HCT116 (cell line): Measurements from ENCODE around the gene XYLT1. TPM values are rescaled to one million over a fixed set of nuclear protein-coding genes. Genes with fewer than 3 reads are reported as not detected.

Experiments
- ATAC-seq: fragments of 200-7000 bp; cut with Tn5 transposase; 2 replicates; pipeline ENCODE4 v1.9.1; 2020; ENCODE audit warnings: mild to moderate bottlenecking, moderate library complexity
- BruUV-seq: library from RNA; stranded (reverse); fragments of 400-500 nt; replicated peaks from 2 replicates; lab custom pipeline; 2021; lab: Mats Ljungman, UMichigan
- CTCF ChIA-PET: fragments of 300-600 bp; sonication (Branson Sonifier 250); formaldehyde crosslinking; loops from one replicate; lab custom pipeline; 2021; ENCODE audit warnings: antibody characterized with exemption; lab: Charles Lee
- POLR2A ChIA-PET: fragments of 300-600, 350-600 bp; sonication (Branson Sonifier 250); formaldehyde crosslinking; loops from one replicate; lab custom pipeline; 2021; ENCODE audit warnings: antibody characterized with exemption; lab: Charles Lee
- RAD21 ChIA-PET, 2 experiments: fragments of 300-600 bp; sonication (Branson Sonifier 250); formaldehyde crosslinking; loops; one replicate each; lab custom pipeline; 2023; ENCODE audit warnings: low total read pairs in 2 of 2; ENCODE audit not compliant: uncharacterized antibody in 2 of 2, unreplicated experiment in 2 of 2, low non-redundant PET in 1 of 2; lab: Charles Lee
- DNase-seq: peaks from one replicate; pipeline ENCODE4 v3.0.0-alpha.2; 2010; ENCODE audit warnings: low read depth, low spot score
- H2AFZ ChIP-seq: fragments of 200-600 bp; shearing (Covaris generic), sonication (generic); 2 replicates; pipeline ENCODE4 v1.6.1; 2017; ENCODE audit warnings: low read depth, mixed run types, mixed read lengths, antibody characterized with exemption, low read length; ENCODE audit not compliant: poor library complexity, severe bottlenecking
- H3K27ac ChIP-seq: 2 replicates; pipeline ENCODE4 v1.5.1; 2012; ENCODE audit warnings: low read depth, low read length
- H3K27me3 ChIP-seq: fragments of 200-600 bp; sonication (generic); 2 replicates; pipeline ENCODE4 v1.6.1; 2016; ENCODE audit warnings: mixed run types, low read length, mixed read lengths; ENCODE audit not compliant: insufficient read depth
- H3K36me3 ChIP-seq, 2 experiments: fragments of 200-500 bp in 1 of 2; fragments of 200-600 bp in 1 of 2; sonication (Bioruptor generic) in 1 of 2; sonication (generic) in 1 of 2; 2 replicates each; pipeline versions ENCODE4 v1.5.1 to v1.6.1; 2014 to 2016; ENCODE audit warnings: low read length in 2 of 2, inconsistent platforms in 1 of 2, mixed read lengths in 1 of 2, mixed run types in 1 of 2; ENCODE audit not compliant: insufficient read depth in 2 of 2, control insufficient read depth in 1 of 2
- H3K4me1 ChIP-seq, 2 experiments: fragments of 200-600 bp in 1 of 2; sonication (generic) in 1 of 2; 2 replicates each; pipeline versions ENCODE4 v1.5.1 to v1.6.1; 2012 to 2017; ENCODE audit warnings: low read length in 2 of 2, inconsistent platforms in 1 of 2, mild to moderate bottlenecking in 1 of 2, mixed read lengths in 1 of 2, mixed run types in 1 of 2, moderate library complexity in 1 of 2; ENCODE audit not compliant: insufficient read depth in 2 of 2, control insufficient read depth in 1 of 2
- H3K4me2 ChIP-seq: fragments of 200-600 bp; sonication (generic); 2 replicates; pipeline ENCODE4 v1.6.1; 2017; ENCODE audit warnings: mixed run types, low read length, mixed read lengths
- H3K4me3 ChIP-seq, 2 experiments: fragments of 200-600 bp in 1 of 2; sonication (generic) in 1 of 2; replicated peaks in 1 of 2; 2 replicates each; pipeline ENCODE4 v1.5.1; 2011 to 2016; ENCODE audit warnings: low read length in 2 of 2, control low read depth in 1 of 2, low read depth in 1 of 2, mild to moderate bottlenecking in 1 of 2, mixed read lengths in 1 of 2, mixed run types in 1 of 2
- H3K79me2 ChIP-seq: fragments of 200-600 bp; sonication (generic); 2 replicates; pipeline ENCODE4 v1.6.1; 2017; ENCODE audit warnings: mild to moderate bottlenecking, mixed run types, low read length, moderate library complexity, mixed read lengths; ENCODE audit not compliant: insufficient read depth
- H3K9ac ChIP-seq: fragments of 200-600 bp; sonication (generic); 2 replicates; pipeline ENCODE4 v1.6.1; 2016; ENCODE audit warnings: low read length, mixed read lengths
- H3K9me2 ChIP-seq: fragments of 200-600 bp; sonication (generic), shearing (Covaris generic); 2 replicates; pipeline ENCODE4 v1.6.1; 2017; ENCODE audit warnings: mixed run types, mild to moderate bottlenecking, moderate library complexity; ENCODE audit not compliant: insufficient read depth
- H3K9me3 ChIP-seq, 2 experiments: fragments of 200-500 bp in 1 of 2; fragments of 200-600 bp in 1 of 2; sonication (Bioruptor generic) in 1 of 2; sonication (generic) in 1 of 2; 2 replicates each; pipeline ENCODE4 v1.6.1; 2014 to 2017; ENCODE audit warnings: low read length in 2 of 2, mixed read lengths in 2 of 2, inconsistent platforms in 1 of 2, low read depth in 1 of 2, mild to moderate bottlenecking in 1 of 2, mixed run types in 1 of 2, moderate library complexity in 1 of 2; ENCODE audit not compliant: control insufficient read depth in 1 of 2, insufficient read depth in 1 of 2
- H4K20me1 ChIP-seq: fragments of 200-600 bp; sonication (generic), shearing (Covaris generic); 2 replicates; pipeline ENCODE4 v1.6.1; 2017; ENCODE audit warnings: mixed run types, mild to moderate bottlenecking, moderate library complexity; ENCODE audit not compliant: insufficient read depth
- EGR1 ChIP-seq: IDR thresholded peaks from 2 replicates; pipeline ENCODE4 v1.6.1; 2012; ENCODE audit warnings: low read depth
- EZH2 ChIP-seq: fragments of 200-600 bp; sonication (generic); IDR thresholded peaks from 2 replicates; pipeline ENCODE4 v1.6.1; 2017; ENCODE audit warnings: antibody characterized with exemption, mixed run types
- EZH2phosphoT487 ChIP-seq: fragments of 200-600 bp; IDR thresholded peaks from 2 replicates; pipeline ENCODE4 v1.6.1; 2018; ENCODE audit warnings: antibody characterized with exemption, borderline replicate concordance
- JUND ChIP-seq: IDR thresholded peaks from 2 replicates; pipeline ENCODE4 v1.6.1; 2012
- MAX ChIP-seq: IDR thresholded peaks from 2 replicates; pipeline ENCODE4 v1.6.1; 2012
- POLR2A ChIP-seq: IDR thresholded peaks from 2 replicates; pipeline ENCODE4 v1.7.0; 2011; ENCODE audit warnings: borderline replicate concordance; ENCODE audit not compliant: insufficient read depth, insufficient read length; ENCODE audit errors: extremely low read depth
- POLR2AphosphoS5 ChIP-seq: IDR thresholded peaks from 2 replicates; pipeline ENCODE4 v1.6.1; 2011; ENCODE audit warnings: mild to moderate bottlenecking, low read depth, low read length, moderate library complexity
- REST ChIP-seq: IDR thresholded peaks from 2 replicates; pipeline ENCODE4 v1.6.1; 2012; ENCODE audit warnings: low read depth
- SIN3A ChIP-seq: IDR thresholded peaks from 2 replicates; pipeline ENCODE4 v1.6.1; 2012; ENCODE audit warnings: low read depth
- SRF ChIP-seq: IDR thresholded peaks from 2 replicates; pipeline ENCODE4 v1.6.1; 2012; ENCODE audit warnings: low read depth
- YY1 ChIP-seq: IDR thresholded peaks from 2 replicates; pipeline ENCODE4 v1.6.1; 2011; ENCODE audit warnings: low read length, low read depth, moderate library complexity, mild to moderate bottlenecking; ENCODE audit not compliant: insufficient replicate concordance; ENCODE audit errors: extremely low read depth
- ZBTB33 ChIP-seq: IDR thresholded peaks from 2 replicates; pipeline ENCODE4 v1.6.1; 2011; ENCODE audit warnings: mild to moderate bottlenecking, low read length, moderate library complexity; ENCODE audit not compliant: insufficient replicate concordance; ENCODE audit errors: extremely low read depth
- ZFX ChIP-seq: fragments of 450-650 bp; IDR thresholded peaks from 2 replicates; pipeline ENCODE4 v1.6.1; 2017
- intact Hi-C: fragments of 100-400 bp; cut with micrococcal nuclease; formaldehyde crosslinking; loops from 2 replicates; pipeline ENCODE4 v1.10.0; 2022
- total RNA-seq: library from RNA; stranded (reverse); gene quantifications from one replicate; pipeline ENCODE4 v1.2.1, GENCODE V29; 2021; ENCODE audit not compliant: unreplicated experiment

Gene XYLT1
- total RNA-seq, 1 experiment from 2014 or later: 4.5 TPM

GRCh38 chr16:17380613-17381012 lies 90.1 kb downstream of the XYLT1 start:
- ChIA-PET RAD21 (no interaction called here), POLR2A (no interaction called here)
- H3K9me3 ChIP-seq: no peaks in the 10 kb centered on the region
- no peaks in the 10 kb centered on the region for H3K36me3 ChIP-seq
- intact Hi-C loops: no loop called here
- H3K9me2 ChIP-seq: no peaks in the 10 kb centered on the region
- no peak overlapping the region for H3K4me3 ChIP-seq
- TF ChIP-seq ZBTB33 (no peak), JUND (no peak), MAX (no peak)
- TF ChIP-seq, all 23 proteins: peak for 0
- Histone ChIP-seq H3K4me1 (no peaks in the 10 kb centered on the region), H2AFZ (no peak overlapping the region), H3K79me2 (no peaks in the 10 kb centered on the region), H3K27me3 (peaks cover 23% of the 10 kb centered on the region; the same call in 1 of the 2 replicates), H3K4me2 (no peak overlapping the region), H3K9ac (no peak overlapping the region), H4K20me1 (no peaks in the 10 kb centered on the region), H3K27ac (no peak overlapping the region)
- DNase-seq (no peak), ATAC-seq (no peak)
- no TSS peak for BruUV-seq
- CTCF ChIA-PET: no interaction called here

GRCh38 chr16:17379121-17379571 lies 91.6 kb downstream of the XYLT1 start:
- Histone ChIP-seq H3K27ac (no peak overlapping the region), H3K4me1 (no peaks in the 10 kb centered on the region), H3K4me3 (no peak overlapping the region), H3K9me2 (no peaks in the 10 kb centered on the region), H3K4me2 (no peak overlapping the region), H3K9ac (no peak overlapping the region), H3K9me3 (no peaks in the 10 kb centered on the region), H2AFZ (no peak overlapping the region), H3K27me3 (peaks cover 23% of the 10 kb centered on the region; the same call in 1 of the 2 replicates), H3K79me2 (no peaks in the 10 kb centered on the region), H3K36me3 (no peaks in the 10 kb centered on the region), H4K20me1 (no peaks in the 10 kb centered on the region)
- CTCF ChIA-PET: no interaction called here
- intact Hi-C loops: no loop called here
- POLR2A ChIA-PET: no interaction called here
- BruUV-seq: no TSS peak
- RAD21 ChIA-PET: no interaction called here
- DNase-seq (no peak), ATAC-seq (no peak)
- no peak for TF ChIP-seq EGR1
- no peak for TF ChIP-seq SIN3A
- no peak for TF ChIP-seq REST
- TF ChIP-seq ZFX: no peak
- no peak for TF ChIP-seq SRF
- TF ChIP-seq POLR2A: no peak
- TF ChIP-seq JUND: no peak
- no peak for TF ChIP-seq POLR2AphosphoS5
- no peak for TF ChIP-seq EZH2phosphoT487
- TF ChIP-seq EZH2: no peak
- no peak for TF ChIP-seq YY1
